MCF 10A (cell line): ENCODE measurements around the gene FBXO2. TPM values are rescaled to one million over a fixed set of nuclear protein-coding genes. Genes with fewer than 3 reads are reported as not detected.

Source experiments
- BruUV-seq: library from RNA; stranded (reverse); fragments of 400-500 nt; replicated peaks from 2 replicates; lab custom pipeline; 2021; lab: Mats Ljungman, UMichigan
- CTCF ChIA-PET: fragments of 300-600 bp; sonication (Branson Sonifier 250); formaldehyde crosslinking; extraction: SDS; loops from one replicate; lab custom pipeline; 2021; ENCODE audit warnings: antibody characterized with exemption, inconsistent platforms; lab: Yijun Ruan, JAX
- POLR2A ChIA-PET: fragments of 300-600, 350-650 bp; sonication (Branson Sonifier 250); formaldehyde crosslinking; extraction: SDS; loops from one replicate; lab custom pipeline; 2020; ENCODE audit warnings: antibody characterized with exemption, inconsistent platforms; lab: Yijun Ruan, JAX
- DNase-seq: peaks from one replicate; pipeline ENCODE4 v3.0.0-alpha.2; 2018; ENCODE audit not compliant: unreplicated experiment
- H3K27ac Mint-ChIP-seq: one replicate; pipeline ENCODE4 v1.8.0; 2022; ENCODE audit warnings: mild to moderate bottlenecking, low read depth, mixed read lengths; ENCODE audit not compliant: unreplicated experiment
- H3K27me3 Mint-ChIP-seq: one replicate; pipeline ENCODE4 v1.8.0; 2022; ENCODE audit warnings: mixed read lengths; ENCODE audit not compliant: insufficient read depth, unreplicated experiment
- H3K36me3 Mint-ChIP-seq: one replicate; pipeline ENCODE4 v1.8.0; 2022; ENCODE audit warnings: mild to moderate bottlenecking, moderate library complexity, mixed read lengths; ENCODE audit not compliant: insufficient read depth, unreplicated experiment
- H3K4me1 Mint-ChIP-seq: one replicate; pipeline ENCODE4 v1.8.0; 2022; ENCODE audit warnings: mixed read lengths; ENCODE audit not compliant: insufficient read depth, unreplicated experiment
- H3K4me3 Mint-ChIP-seq: one replicate; pipeline ENCODE4 v1.8.0; 2022; ENCODE audit warnings: mild to moderate bottlenecking, moderate library complexity, mixed read lengths; ENCODE audit not compliant: unreplicated experiment
- H3K9me3 Mint-ChIP-seq: one replicate; pipeline ENCODE4 v1.8.0; 2022; ENCODE audit warnings: mixed read lengths; ENCODE audit not compliant: unreplicated experiment
- CTCF ChIP-seq: fragments of 200-600 bp; IDR thresholded peaks from one replicate; pipeline ENCODE4 v1.8.0; 2022; ENCODE audit warnings: antibody characterized with exemption, mild to moderate bottlenecking; ENCODE audit not compliant: unreplicated experiment
- intact Hi-C: fragments of 100-400 bp; cut with micrococcal nuclease; formaldehyde crosslinking; loops from 2 replicates; pipeline ENCODE4 v1.14.1; 2022
- total RNA-seq: library from RNA; stranded (reverse); gene quantifications from 2 replicates; pipeline ENCODE4 v1.2.3, GENCODE V29; 2022

FBXO2 gene
- total RNA-seq, 1 experiment from 2014 or later = 5.3 TPM

- no peak overlapping the region for H3K27ac Mint-ChIP-seq
These were observed 14.1 kb downstream of the FBXO2 start for GRCh38 chr1:11640101-11640500.

GRCh38 chr1:11639372-11639771 is 14.9 kb downstream of the FBXO2 start:
- H3K4me3 Mint-ChIP-seq = no peak overlapping the region
- H3K36me3 Mint-ChIP-seq = no peaks in the 10 kb centered on the region
- ChIA-PET POLR2A (interaction anchor here (0.5 kb wide), 1 partner anchor 377 kb away, joined by 4 read pairs; the partner anchor contains the start of gene MTOR), CTCF (interaction anchor here (0.7 to 8.4 kb wide), 3 partner anchors 394 to 602 kb away, joined by 3 to 123 read pairs (median 15); no protein-coding TSS in a partner anchor)
- intact Hi-C loops = no loop called here
- no peaks in the 10 kb centered on the region for H3K9me3 Mint-ChIP-seq
- no peak overlapping the region for H3K27ac Mint-ChIP-seq
- no peak for TF ChIP-seq CTCF
- H3K4me1 Mint-ChIP-seq = no peaks in the 10 kb centered on the region
- no peaks in the 10 kb centered on the region for H3K27me3 Mint-ChIP-seq
- no peak for DNase-seq
- BruUV-seq = no TSS peak

More at GRCh38 chr1:11640101-11640500, 14.1 kb downstream of the FBXO2 start:
- BruUV-seq = no TSS peak
- no peaks in the 10 kb centered on the region for H3K27me3 Mint-ChIP-seq
- H3K4me3 Mint-ChIP-seq = no peak overlapping the region
- DNase-seq = no peak
- intact Hi-C loops = no loop called here
- ChIA-PET CTCF (interaction anchor here (0.7 to 8.4 kb wide), 3 partner anchors 395 to 603 kb away, joined by 3 to 123 read pairs (median 4); no protein-coding TSS in a partner anchor), POLR2A (interaction anchor here (0.5 kb wide), 1 partner anchor 378 kb away, joined by 4 read pairs; the partner anchor contains the start of gene MTOR)
- no peaks in the 10 kb centered on the region for H3K9me3 Mint-ChIP-seq
- H3K36me3 Mint-ChIP-seq = no peaks in the 10 kb centered on the region
- H3K4me1 Mint-ChIP-seq = no peaks in the 10 kb centered on the region
- TF ChIP-seq CTCF = no peak

- H3K27me3 Mint-ChIP-seq = no peaks in the 10 kb centered on the region
These were observed 16.1 kb downstream of the FBXO2 start for GRCh38 chr1:11638121-11638520.

More at GRCh38 chr1:11638121-11638520, 16.1 kb downstream of the FBXO2 start:
- no peaks in the 10 kb centered on the region for H3K9me3 Mint-ChIP-seq
- H3K4me3 Mint-ChIP-seq = no peak overlapping the region
- TF ChIP-seq CTCF = no peak
- no peak for DNase-seq
- H3K4me1 Mint-ChIP-seq = no peaks in the 10 kb centered on the region
- no peaks in the 10 kb centered on the region for H3K36me3 Mint-ChIP-seq
- BruUV-seq = no TSS peak
- intact Hi-C loops = no loop called here
- ChIA-PET POLR2A (interaction anchor here (0.5 to 1.2 kb wide), 2 partner anchors 539 to 1002 kb away, joined by 3 read pairs; partner anchors contain the start of gene EXOSC10), CTCF (interaction anchor here (0.6 to 4.7 kb wide), 4 partner anchors 180 to 601 kb away, joined by 3 to 15 read pairs (median 4); no protein-coding TSS in a partner anchor)
- H3K27ac Mint-ChIP-seq = no peak overlapping the region
